ENCODE data around the gene KHDRBS2.

KHDRBS2 gene

DNA sequence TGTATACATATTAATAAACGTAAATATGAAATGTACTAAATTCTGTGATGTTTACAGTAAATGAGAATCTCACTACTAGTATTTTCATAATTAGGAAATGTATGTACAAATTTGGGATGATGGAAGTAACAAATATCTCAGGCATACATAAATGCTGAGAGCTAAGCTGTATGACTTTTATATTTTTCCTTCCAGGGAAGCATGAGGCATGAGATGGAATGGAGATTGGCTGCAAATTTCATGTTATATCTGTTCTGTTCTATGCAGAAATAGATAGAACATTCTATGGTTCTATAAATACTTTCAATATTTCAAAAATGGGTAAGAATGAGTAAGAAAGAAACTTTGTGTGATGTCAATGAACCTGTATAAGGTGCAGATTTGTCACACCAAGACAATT lies 335.2 kb downstream of the KHDRBS2 start:
- TF ChIP-seq, protein P1, sequence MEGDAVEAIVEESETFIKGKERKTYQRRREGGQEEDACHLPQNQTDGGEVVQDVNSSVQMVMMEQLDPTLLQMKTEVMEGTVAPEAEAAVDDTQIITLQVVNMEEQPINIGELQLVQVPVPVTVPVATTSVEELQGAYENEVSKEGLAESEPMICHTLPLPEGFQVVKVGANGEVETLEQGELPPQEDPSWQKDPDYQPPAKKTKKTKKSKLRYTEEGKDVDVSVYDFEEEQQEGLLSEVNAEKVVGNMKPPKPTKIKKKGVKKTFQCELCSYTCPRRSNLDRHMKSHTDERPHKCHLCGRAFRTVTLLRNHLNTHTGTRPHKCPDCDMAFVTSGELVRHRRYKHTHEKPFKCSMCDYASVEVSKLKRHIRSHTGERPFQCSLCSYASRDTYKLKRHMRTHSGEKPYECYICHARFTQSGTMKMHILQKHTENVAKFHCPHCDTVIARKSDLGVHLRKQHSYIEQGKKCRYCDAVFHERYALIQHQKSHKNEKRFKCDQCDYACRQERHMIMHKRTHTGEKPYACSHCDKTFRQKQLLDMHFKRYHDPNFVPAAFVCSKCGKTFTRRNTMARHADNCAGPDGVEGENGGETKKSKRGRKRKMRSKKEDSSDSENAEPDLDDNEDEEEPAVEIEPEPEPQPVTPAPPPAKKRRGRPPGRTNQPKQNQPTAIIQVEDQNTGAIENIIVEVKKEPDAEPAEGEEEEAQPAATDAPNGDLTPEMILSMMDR (conservative IDR thresholded peaks at IDR 0.05; ENCODE audit: low read length): no peak
- no peak overlapping the region for H3K4me3 ChIP-seq (ENCODE audit: low read length)
- DNase-seq (ENCODE audit: low read depth): no peak

DNA sequence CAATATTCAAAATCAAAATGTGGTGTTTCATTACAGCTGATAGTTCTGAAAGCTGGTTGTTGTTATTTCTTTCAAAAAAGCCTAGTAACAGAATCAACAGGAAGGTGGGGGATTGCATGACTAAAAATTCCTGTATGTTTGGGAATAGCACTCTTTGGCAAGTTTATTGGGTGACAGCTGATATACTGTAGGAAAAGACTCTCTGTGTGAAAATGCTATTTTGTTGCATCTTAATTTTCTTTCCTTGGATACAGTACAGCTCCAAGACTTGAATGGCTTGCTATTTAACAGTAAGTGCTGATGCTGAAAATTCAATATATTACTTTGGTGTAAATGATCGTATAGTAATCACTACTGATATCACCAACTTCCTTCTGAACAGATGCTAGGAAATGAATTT lies 336.1 kb downstream of the KHDRBS2 start:
- TF ChIP-seq, protein P1 (conservative IDR thresholded peaks at IDR 0.05; ENCODE audit: low read length): no peak
- no peak overlapping the region for H3K4me3 ChIP-seq (ENCODE audit: low read length)
- DNase-seq (ENCODE audit: low read depth): no peak

DNA sequence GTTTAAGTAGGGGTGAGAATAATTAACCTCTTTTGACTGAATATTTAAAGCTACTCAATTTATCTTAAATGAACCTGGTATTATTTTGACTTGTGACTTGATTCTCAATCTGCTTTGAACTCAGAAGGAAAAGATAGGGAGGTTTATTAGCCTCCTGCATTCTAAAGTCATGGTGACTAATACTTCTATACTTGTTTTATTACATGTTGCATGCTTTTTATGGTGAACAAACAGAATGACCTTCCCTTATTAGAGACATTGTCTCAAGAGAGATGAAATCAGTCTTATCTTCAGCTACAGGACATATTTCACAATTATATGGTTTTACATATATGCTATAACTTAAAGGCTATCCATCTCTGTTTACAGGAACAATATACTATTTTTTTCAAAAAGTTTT lies 336.9 kb downstream of the KHDRBS2 start:
- TF ChIP-seq, protein P1 (conservative IDR thresholded peaks at IDR 0.05; ENCODE audit: low read length): no peak
- no peak overlapping the region for H3K4me3 ChIP-seq (ENCODE audit: low read length)
- no peak for DNase-seq (ENCODE audit: low read depth)

DNA sequence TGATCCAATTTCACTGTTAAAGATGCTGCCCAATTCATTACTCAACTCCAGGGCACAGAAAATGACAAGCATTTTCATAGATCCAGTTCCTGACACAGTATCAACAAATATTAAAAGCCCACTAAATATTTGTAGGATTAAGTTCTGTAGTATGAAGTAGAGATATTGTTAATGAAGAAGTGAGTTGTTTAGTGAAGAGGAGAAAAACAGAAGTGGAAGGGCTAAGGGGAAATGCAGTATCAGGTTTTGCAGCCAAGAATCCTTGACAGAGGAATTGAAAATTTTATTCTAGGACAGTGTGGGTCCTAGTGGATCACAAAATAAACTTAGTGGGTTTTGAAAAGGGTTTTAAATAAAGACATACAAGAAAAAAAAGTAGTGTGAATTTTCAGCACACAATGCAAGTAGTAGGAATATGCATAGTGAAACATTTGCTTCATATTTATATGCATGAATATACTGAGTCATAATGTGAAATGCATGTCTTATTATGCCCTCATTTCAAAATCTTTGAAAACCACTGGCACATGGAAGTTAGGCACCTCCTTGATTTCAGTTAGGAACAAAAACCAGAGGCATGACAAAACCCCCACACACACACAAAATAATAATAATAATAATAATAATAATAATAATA lies 338.6 kb downstream of the KHDRBS2 start:
- no peak for DNase-seq (ENCODE audit: low read depth)
- TF ChIP-seq, protein P1 (conservative IDR thresholded peaks at IDR 0.05; ENCODE audit: low read length): no peak
- H3K4me3 ChIP-seq (ENCODE audit: low read length): no peak overlapping the region

DNA sequence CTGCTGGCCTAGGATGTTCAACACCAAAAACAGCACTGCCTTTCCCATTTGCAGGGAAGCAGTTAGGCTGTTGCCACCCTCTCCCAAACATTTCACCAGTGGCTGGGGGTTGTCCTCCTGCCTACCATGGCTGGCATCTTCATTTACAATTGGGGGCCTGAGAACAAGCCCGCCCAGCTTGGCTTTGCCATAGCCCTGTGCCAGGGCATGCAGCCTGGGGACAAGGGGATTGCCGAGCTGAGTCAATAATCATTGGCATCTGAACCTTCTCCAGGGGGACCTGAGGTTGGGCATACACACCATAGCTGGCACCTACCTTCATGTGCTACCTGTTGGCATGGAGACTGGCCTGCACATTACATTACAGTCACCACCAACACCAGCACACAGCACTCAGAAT lies 345.1 kb downstream of the KHDRBS2 start:
- DNase-seq (ENCODE audit: low read depth): no peak
- H3K4me3 ChIP-seq (ENCODE audit: low read length): no peak overlapping the region
- TF ChIP-seq, protein P1 (conservative IDR thresholded peaks at IDR 0.05; ENCODE audit: low read length): no peak

DNA sequence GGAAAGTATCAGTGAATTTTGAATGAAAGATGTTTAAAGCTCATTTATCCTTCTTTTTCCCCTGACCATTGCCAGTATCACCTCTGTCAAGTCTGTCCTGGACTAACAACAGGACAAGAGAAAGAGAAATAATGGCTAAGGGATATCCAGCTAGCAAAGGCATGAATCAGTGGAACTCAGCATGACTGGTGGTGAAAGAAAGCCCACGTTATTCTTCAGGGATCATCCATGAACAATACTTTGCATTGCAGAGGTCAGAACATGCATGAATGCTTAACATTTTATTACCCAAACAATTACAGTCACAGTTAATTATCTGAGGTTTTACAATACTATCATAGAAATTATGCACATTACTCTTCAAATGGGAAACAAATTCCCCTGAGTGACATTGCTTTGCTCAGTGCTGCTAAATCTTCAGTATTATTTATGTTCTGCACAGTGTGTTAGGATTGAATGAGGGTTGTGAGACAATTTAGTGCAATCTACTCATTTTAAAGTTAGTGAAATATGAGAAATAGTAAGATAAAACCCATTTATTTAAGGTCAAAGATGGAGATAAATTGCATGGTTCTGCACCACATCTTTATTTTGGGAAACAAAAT lies 350.7 kb downstream of the KHDRBS2 start:
- TF ChIP-seq, protein P1 (conservative IDR thresholded peaks at IDR 0.05; ENCODE audit: low read length): no peak
- H3K4me3 ChIP-seq (ENCODE audit: low read length): no peak overlapping the region
- DNase-seq (ENCODE audit: low read depth): no peak

DNA sequence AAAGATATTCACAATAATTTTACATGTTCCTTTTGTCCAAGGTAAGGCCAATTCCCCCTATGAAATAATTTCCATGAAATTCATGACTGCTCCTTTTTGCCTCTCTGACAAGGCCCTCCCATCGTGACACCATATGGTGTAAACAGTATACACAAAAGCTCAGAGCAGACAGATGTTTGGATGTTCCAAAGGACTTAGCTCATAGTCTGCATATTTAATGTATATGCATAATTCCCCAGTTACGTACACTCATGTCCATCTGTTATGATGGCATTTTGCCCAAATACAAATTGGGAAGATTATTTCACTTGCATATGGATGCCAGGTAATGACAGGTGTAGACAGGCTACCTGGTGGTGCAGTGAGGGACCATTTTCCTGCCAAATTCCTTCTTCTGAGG lies 376.5 kb downstream of the KHDRBS2 start:
- no peak overlapping the region for H3K4me3 ChIP-seq (ENCODE audit: low read length)
- TF ChIP-seq, protein P1 (conservative IDR thresholded peaks at IDR 0.05; ENCODE audit: low read length): no peak
- DNase-seq (ENCODE audit: low read depth): no peak

Measured in AG10803 (cell line).